H1 (cell line): ENCODE data around the gene AURKB. TPM values are rescaled to one million over a fixed set of nuclear protein-coding genes. Genes with fewer than 3 reads are reported as not detected.

Source experiments
- ATF3 ChIP-seq: IDR thresholded peaks from 2 replicates; pipeline ENCODE4 v1.6.1; 2011; ENCODE audit warnings: low read depth, mild to moderate bottlenecking, low read length; ENCODE audit not compliant: insufficient read depth
- CHD2 ChIP-seq: IDR thresholded peaks from 2 replicates; pipeline ENCODE4 v1.6.1; 2012; ENCODE audit warnings: low read length, improper control_type of control experiment
- CREB1 ChIP-seq: IDR thresholded peaks from 2 replicates; pipeline ENCODE4 v1.6.1; 2012; ENCODE audit warnings: inconsistent platforms
- CTBP2 ChIP-seq: IDR thresholded peaks from 2 replicates; pipeline ENCODE4 v1.7.0; 2011; ENCODE audit warnings: borderline replicate concordance, mild to moderate bottlenecking, moderate library complexity, mixed read lengths, low read length; ENCODE audit not compliant: insufficient read depth, insufficient read length
- HDAC6 ChIP-seq: IDR thresholded peaks from one replicate; pipeline ENCODE4 v1.7.1; 2012; ENCODE audit warnings: low read depth, mild to moderate bottlenecking, inconsistent platforms, low read length, moderate library complexity
- MAX ChIP-seq: IDR thresholded peaks from 2 replicates; pipeline ENCODE4 v1.6.1; 2012; ENCODE audit warnings: inconsistent platforms
- RBBP5 ChIP-seq: IDR thresholded peaks from 2 replicates; pipeline ENCODE4 v1.7.1; 2012; ENCODE audit warnings: low read depth, mild to moderate bottlenecking, inconsistent platforms, low read length, moderate library complexity, borderline replicate concordance
- RXRA ChIP-seq: IDR thresholded peaks from 2 replicates; pipeline ENCODE4 v1.6.1; 2011; ENCODE audit warnings: low read depth, mild to moderate bottlenecking, low read length, moderate library complexity; ENCODE audit not compliant: insufficient read depth
- ZNF274 ChIP-seq: IDR thresholded peaks from 2 replicates; pipeline ENCODE4 v1.7.0; 2012; ENCODE audit warnings: low read length, borderline replicate concordance; ENCODE audit errors: extremely low read depth
- polyA plus RNA-seq, 7 experiments: library from polyadenylated mRNA; depleted of rRNA in 3 of 7; stranded (reverse) in 5 of 7; unstranded in 2 of 7; fragments of >200 nt in 5 of 7; fragments of 200-250 nt in 2 of 7; gene quantifications; 1 replicate in 5 of 7; 2 replicates in 1 of 7; 4 replicates in 1 of 7; pipeline versions ENCODE4 v1.2.1 to v1.2.3, GENCODE V29; 2011 to 2013; ENCODE audit warnings: missing spikeins in 2 of 7, mixed read lengths in 2 of 7
- total RNA-seq: library from RNA; stranded (reverse); fragmentation: NEBNext Ultra II Directional; extraction: Animal tissue kit (Norgen Biotek cat#: 25700); gene quantifications from 2 replicates; pipeline ENCODE4 v1.2.1, GENCODE V29; 2021
- TF ChIP-seq, protein P1 (sequence below): IDR thresholded peaks from 2 replicates; pipeline ENCODE4 v1.6.1; 2011; ENCODE audit warnings: low read length, improper control_type of control experiment

The AURKB gene
- total and polyA plus RNA-seq, 2 of the 8 experiments (the other 6 are each of a cell fraction or from before 2014, with no cell fraction given), result 102 to 160 TPM

- TF ChIP-seq MAX (peak; percentile 63; the same call in 1 of the 2 replicates), RXRA (0 out of 2 replicates have a peak, but pooled peaks have one; percentile 33), CTBP2 (no peak), HDAC6 (no peak), CREB1 (peak; percentile 74), CHD2 (0 out of 2 replicates have a peak, but pooled peaks have one; percentile 9), RBBP5 (peak; percentile 98), ZNF274 (no peak), ATF3 (no peak)
- TF ChIP-seq, protein P1, sequence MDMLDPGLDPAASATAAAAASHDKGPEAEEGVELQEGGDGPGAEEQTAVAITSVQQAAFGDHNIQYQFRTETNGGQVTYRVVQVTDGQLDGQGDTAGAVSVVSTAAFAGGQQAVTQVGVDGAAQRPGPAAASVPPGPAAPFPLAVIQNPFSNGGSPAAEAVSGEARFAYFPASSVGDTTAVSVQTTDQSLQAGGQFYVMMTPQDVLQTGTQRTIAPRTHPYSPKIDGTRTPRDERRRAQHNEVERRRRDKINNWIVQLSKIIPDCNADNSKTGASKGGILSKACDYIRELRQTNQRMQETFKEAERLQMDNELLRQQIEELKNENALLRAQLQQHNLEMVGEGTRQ, result no peak
Measured at GRCh38 chr17:8220783-8221662, 10.6 kb upstream of the AURKB start (continued).
